Fibroblast of lung (primary cell): ENCODE data around the gene HIRA. TPM values are rescaled to one million over a fixed set of nuclear protein-coding genes. Genes with fewer than 3 reads are reported as not detected.
"Not testable (repeated sequence)": the region's sequence is repeated elsewhere in the genome, so short reads cannot be mapped to it uniquely, and the experiment has no call there.

Source experiments
- DNase-seq, 2 donors: peaks; one replicate each; pipeline versions ENCODE4 v3.0.0 to v3.0.0-alpha.2; 2010; ENCODE audit warnings: low read depth in 2 of 2
- H2AFZ ChIP-seq: 2 replicates; pipeline ENCODE4 v1.5.1; 2012; ENCODE audit warnings: low read length, control low read depth, inconsistent platforms
- H3K27ac ChIP-seq: 2 replicates; pipeline ENCODE4 v1.5.1; 2011; ENCODE audit warnings: low read length, control low read depth; ENCODE audit not compliant: insufficient read depth
- H3K27me3 ChIP-seq: 2 replicates; pipeline ENCODE4 v1.5.1; 2011; ENCODE audit warnings: mild to moderate bottlenecking, low read length; ENCODE audit not compliant: control insufficient read depth, insufficient read depth
- H3K36me3 ChIP-seq: 2 replicates; pipeline ENCODE4 v1.5.1; 2011; ENCODE audit warnings: low read length; ENCODE audit not compliant: control insufficient read depth, insufficient read depth
- H3K4me1 ChIP-seq: 2 replicates; pipeline ENCODE4 v1.5.1; 2011; ENCODE audit warnings: low read length; ENCODE audit not compliant: control insufficient read depth, insufficient read depth; ENCODE audit errors: extremely low read depth
- H3K4me2 ChIP-seq: 2 replicates; pipeline ENCODE4 v1.5.1; 2011; ENCODE audit warnings: low read length, control low read depth; ENCODE audit not compliant: insufficient read depth; ENCODE audit errors: extremely low read depth
- H3K4me3 ChIP-seq, 4 experiments: fragments of 200-600 bp in 1 of 4; sonication (generic) in 1 of 4; replicated peaks in 1 of 4; 2 replicates each; pipeline ENCODE4 v1.5.1; 2011 to 2016; ENCODE audit warnings: low read length in 4 of 4, low read depth in 3 of 4, mild to moderate bottlenecking in 3 of 4, control low read depth in 2 of 4, inconsistent platforms in 1 of 4, mixed read lengths in 1 of 4; ENCODE audit not compliant: insufficient read depth in 1 of 4; ENCODE audit errors: control extremely low read depth in 1 of 4
- H3K79me2 ChIP-seq: 2 replicates; pipeline ENCODE4 v1.5.1; 2012; ENCODE audit warnings: mild to moderate bottlenecking, low read length, inconsistent platforms; ENCODE audit not compliant: control insufficient read depth, insufficient read depth
- H3K9ac ChIP-seq: 2 replicates; pipeline ENCODE4 v1.5.1; 2011; ENCODE audit warnings: mild to moderate bottlenecking, low read length, control low read depth; ENCODE audit not compliant: insufficient read depth
- H3K9me3 ChIP-seq: 2 replicates; pipeline ENCODE4 v1.5.1; 2012; ENCODE audit warnings: low read depth, low read length; ENCODE audit not compliant: control insufficient read depth, insufficient read depth
- H4K20me1 ChIP-seq: 2 replicates; pipeline ENCODE4 v1.5.1; 2011; ENCODE audit warnings: low read length; ENCODE audit not compliant: control insufficient read depth, insufficient read depth; ENCODE audit errors: extremely low read depth
- EZH2 ChIP-seq: IDR thresholded peaks from 2 replicates; pipeline ENCODE4 v1.5.1; 2012; ENCODE audit warnings: low read length, control low read depth, mild to moderate bottlenecking; ENCODE audit errors: missing control alignments
- polyA plus RNA-seq, 2 donors: library from polyadenylated mRNA; depleted of rRNA in 1 of 2; stranded (reverse) in 1 of 2; unstranded in 1 of 2; fragments of >200 nt; gene quantifications; 2 replicates each; pipeline ENCODE4 v1.2.1, GENCODE V29; 2011 to 2012; ENCODE audit warnings: missing spikeins in 1 of 2
- total RNA-seq: library from RNA; depleted of rRNA; stranded (reverse); fragments of >200 nt; gene quantifications from 2 replicates; pipeline ENCODE4 v1.2.1, GENCODE V29; 2014
- TF ChIP-seq, protein P1 (sequence below), 2 donors: IDR thresholded peaks in 1 of 2; conservative IDR thresholded peaks in 1 of 2; 1 replicate in 1 of 2; 2 replicates in 1 of 2; pipeline ENCODE4 v1.5.1; 2011 to 2012; ENCODE audit warnings: low read length in 2 of 2, control low read depth in 1 of 2, inconsistent platforms in 1 of 2, low read depth in 1 of 2, mild to moderate bottlenecking in 1 of 2

Gene HIRA
- total and polyA plus RNA-seq, 2 donors (not counting 1 experiment from before 2014, with no cell fraction given): 19.2 to 20.5 TPM

DNA sequence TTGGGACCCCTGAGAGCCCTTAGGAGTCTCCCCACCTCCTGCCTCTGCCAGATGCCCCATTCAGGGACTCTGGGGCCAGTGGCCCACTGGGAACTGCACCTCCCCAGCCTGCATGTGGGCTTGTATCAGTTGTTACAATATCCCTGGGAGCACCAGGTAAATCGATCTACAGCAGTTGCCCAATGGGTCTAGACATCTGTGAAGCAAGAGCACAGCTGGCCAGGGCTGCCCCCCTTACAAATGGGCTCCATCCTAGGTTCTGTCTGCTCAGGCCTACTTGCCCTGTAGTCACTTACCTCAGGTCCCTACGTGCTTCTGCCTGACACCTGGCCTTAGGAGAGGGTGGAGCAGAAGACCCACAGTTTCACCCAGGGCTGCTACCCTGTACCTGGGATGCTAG is 62.7 kb downstream of the HIRA start:
- no peak overlapping the region for H3K4me2 ChIP-seq
- no peak overlapping the region for H3K9ac ChIP-seq
- no peak for TF ChIP-seq EZH2
- TF ChIP-seq, protein P1, sequence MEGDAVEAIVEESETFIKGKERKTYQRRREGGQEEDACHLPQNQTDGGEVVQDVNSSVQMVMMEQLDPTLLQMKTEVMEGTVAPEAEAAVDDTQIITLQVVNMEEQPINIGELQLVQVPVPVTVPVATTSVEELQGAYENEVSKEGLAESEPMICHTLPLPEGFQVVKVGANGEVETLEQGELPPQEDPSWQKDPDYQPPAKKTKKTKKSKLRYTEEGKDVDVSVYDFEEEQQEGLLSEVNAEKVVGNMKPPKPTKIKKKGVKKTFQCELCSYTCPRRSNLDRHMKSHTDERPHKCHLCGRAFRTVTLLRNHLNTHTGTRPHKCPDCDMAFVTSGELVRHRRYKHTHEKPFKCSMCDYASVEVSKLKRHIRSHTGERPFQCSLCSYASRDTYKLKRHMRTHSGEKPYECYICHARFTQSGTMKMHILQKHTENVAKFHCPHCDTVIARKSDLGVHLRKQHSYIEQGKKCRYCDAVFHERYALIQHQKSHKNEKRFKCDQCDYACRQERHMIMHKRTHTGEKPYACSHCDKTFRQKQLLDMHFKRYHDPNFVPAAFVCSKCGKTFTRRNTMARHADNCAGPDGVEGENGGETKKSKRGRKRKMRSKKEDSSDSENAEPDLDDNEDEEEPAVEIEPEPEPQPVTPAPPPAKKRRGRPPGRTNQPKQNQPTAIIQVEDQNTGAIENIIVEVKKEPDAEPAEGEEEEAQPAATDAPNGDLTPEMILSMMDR (conservative IDR thresholded peaks at IDR 0.05 in 1 of 2, IDR thresholded peaks at IDR 0.05 in 1 of 2; ENCODE audit: low read depth in 1 of 2, low read length in 2 of 2): no peak
- H3K27me3 ChIP-seq: no peaks in the 10 kb centered on the region
- no peaks in the 10 kb centered on the region for H4K20me1 ChIP-seq
- no peak for DNase-seq
- H2AFZ ChIP-seq: no peak overlapping the region
- H3K4me3 ChIP-seq: no peak overlapping the region
- H3K79me2 ChIP-seq: no peaks in the 10 kb centered on the region
- peaks cover 7% of the 10 kb centered on the region for H3K36me3 ChIP-seq
- H3K9me3 ChIP-seq: no peaks in the 10 kb centered on the region
- H3K4me1 ChIP-seq: no peaks in the 10 kb centered on the region
- H3K27ac ChIP-seq: no peak overlapping the region

DNA sequence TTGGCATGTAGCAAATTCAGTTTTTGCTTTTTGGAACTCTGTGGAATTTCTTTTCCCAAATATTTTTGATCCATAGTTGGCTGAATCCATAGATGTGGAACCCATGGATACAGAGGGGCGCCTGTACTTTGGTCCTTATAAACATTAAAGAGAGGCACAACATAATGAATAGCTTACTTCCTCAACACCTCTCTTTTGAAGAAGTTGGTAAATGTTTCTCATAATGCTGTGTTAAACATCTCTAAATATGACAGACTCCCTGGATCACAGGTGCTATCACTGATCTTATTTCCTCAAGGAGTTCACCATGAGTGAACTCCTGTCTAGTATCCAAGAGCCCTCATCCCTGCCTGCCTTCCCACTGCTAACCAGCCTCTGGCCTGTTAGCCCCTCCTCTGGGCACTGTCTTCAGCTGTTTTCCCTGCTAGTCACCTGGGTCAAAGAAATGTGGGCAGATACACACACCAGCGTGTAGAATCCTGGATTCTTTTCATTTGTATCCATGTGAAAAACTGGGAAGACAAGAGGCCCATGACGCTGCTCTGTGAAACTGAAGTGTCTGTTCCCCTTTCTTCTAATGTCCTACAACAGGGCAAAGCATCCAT is 63.7 kb downstream of the HIRA start:
- Histone ChIP-seq H3K4me1 (no peaks in the 10 kb centered on the region), H3K9me3 (no peaks in the 10 kb centered on the region), H3K36me3 (peaks cover 4% of the 10 kb centered on the region), H3K79me2 (no peaks in the 10 kb centered on the region), H3K27me3 (no peaks in the 10 kb centered on the region), H3K4me2 (no peak overlapping the region), H3K9ac (no peak overlapping the region), H3K4me3 (no peak overlapping the region), H2AFZ (no peak overlapping the region), H4K20me1 (no peaks in the 10 kb centered on the region), H3K27ac (no peak overlapping the region)
- DNase-seq: no peak
- TF ChIP-seq, protein P1 (conservative IDR thresholded peaks at IDR 0.05 in 1 of 2, IDR thresholded peaks at IDR 0.05 in 1 of 2; ENCODE audit: low read depth in 1 of 2, low read length in 2 of 2): no peak
- TF ChIP-seq EZH2: no peak

DNA sequence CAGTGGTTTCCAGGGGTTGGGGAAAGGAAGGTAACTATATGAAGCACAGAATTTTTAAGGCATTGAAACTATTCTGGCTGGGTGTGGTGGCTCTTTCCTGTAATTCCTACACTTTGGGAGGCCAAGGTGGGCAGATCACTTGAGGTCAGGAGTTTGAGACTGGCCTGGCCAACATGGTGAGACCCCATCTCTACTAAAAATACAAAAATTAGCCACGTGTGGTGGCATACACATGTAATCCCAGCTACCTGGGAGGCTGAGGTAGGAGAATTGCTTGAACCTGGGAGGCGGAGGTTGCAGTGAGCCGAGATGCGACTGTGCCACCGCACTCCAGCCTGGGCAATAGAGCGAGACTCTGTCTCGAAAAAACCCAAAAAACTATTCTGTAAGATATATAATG is 68.0 kb downstream of the HIRA start:
- H3K27ac ChIP-seq, H3K4me3 ChIP-seq, H3K79me2 ChIP-seq, H4K20me1 ChIP-seq, H3K27me3 ChIP-seq, H3K4me1 ChIP-seq, H3K9me3 ChIP-seq, DNase-seq, H2AFZ ChIP-seq, H3K9ac ChIP-seq, H3K4me2 ChIP-seq: not testable (repeated sequence)
- H3K36me3 ChIP-seq: peaks cover 15% of the 10 kb centered on the region
